CD4-positive, alpha-beta T cell (primary cell): ENCODE data around the gene GDF7. TPM values are rescaled to one million over a fixed set of nuclear protein-coding genes. Genes with fewer than 3 reads are reported as not detected.

ENCODE experiments used
- ATAC-seq: fragments of 200-7000 bp; cut with Tn5 transposase; one replicate; pipeline ENCODE4 v1.10.0; 2022; ENCODE audit warnings: mild to moderate bottlenecking; ENCODE audit not compliant: poor library complexity
- CTCF ChIA-PET: fragments of 350-600 bp; sonication (Branson Sonifier 250); formaldehyde crosslinking; loops from one replicate; lab custom pipeline; 2021; ENCODE audit warnings: antibody characterized with exemption, inconsistent platforms; lab: Charles Lee
- POLR2A ChIA-PET: fragments of 350-600 bp; sonication (Branson Sonifier 250); formaldehyde crosslinking; loops from one replicate; lab custom pipeline; 2021; ENCODE audit warnings: antibody characterized with exemption, inconsistent platforms; lab: Charles Lee
- DNase-seq, 14 experiments: peaks; one replicate each; pipeline ENCODE4 v3.0.0-alpha.2; 2013 to 2020; ENCODE audit warnings: mixed read lengths in 2 of 14
- H3K27ac ChIP-seq, 2 donors: one replicate each; pipeline versions ENCODE4 v1.5.1 to v1.7.0; 2013; ENCODE audit warnings: low read length in 2 of 2, low read depth in 1 of 2, mild to moderate bottlenecking in 1 of 2
- H3K27me3 ChIP-seq, 2 experiments: 1 replicate in 1 of 2; 2 replicates in 1 of 2; pipeline versions ENCODE4 v1.6.1 to v1.7.0; 2013; ENCODE audit warnings: low read length in 2 of 2, control low read depth in 1 of 2, mild to moderate bottlenecking in 1 of 2, moderate library complexity in 1 of 2; ENCODE audit not compliant: insufficient read depth in 2 of 2, control insufficient read depth in 1 of 2
- H3K36me3 ChIP-seq: one replicate; pipeline ENCODE4 v1.6.1; 2013; ENCODE audit warnings: low read length, control low read depth; ENCODE audit not compliant: insufficient read depth
- H3K4me1 ChIP-seq: one replicate; pipeline ENCODE4 v1.6.1; 2013; ENCODE audit warnings: low read length, control low read depth; ENCODE audit not compliant: insufficient read depth
- H3K4me3 ChIP-seq: one replicate; pipeline ENCODE4 v1.5.1; 2013; ENCODE audit warnings: mild to moderate bottlenecking, low read length, moderate library complexity
- H3K9me3 ChIP-seq, 2 experiments: 1 replicate in 1 of 2; 2 replicates in 1 of 2; pipeline versions ENCODE4 v1.6.1 to v1.7.0; 2013; ENCODE audit warnings: low read length in 2 of 2, mild to moderate bottlenecking in 2 of 2, control low read depth in 1 of 2, moderate library complexity in 1 of 2; ENCODE audit not compliant: control insufficient read depth in 1 of 2, insufficient read depth in 1 of 2
- H3K27ac Mint-ChIP-seq: one replicate; pipeline ENCODE4 v1.8.0; 2020; ENCODE audit warnings: mixed read lengths
- H3K27me3 Mint-ChIP-seq: one replicate; pipeline ENCODE4 v1.8.0; 2021; ENCODE audit warnings: mixed read lengths
- H3K36me3 Mint-ChIP-seq: one replicate; pipeline ENCODE4 v1.8.0; 2021; ENCODE audit warnings: low read depth, mixed read lengths
- H3K4me1 Mint-ChIP-seq: one replicate; pipeline ENCODE4 v1.8.0; 2021; ENCODE audit warnings: low read depth, mixed read lengths
- H3K4me3 Mint-ChIP-seq: one replicate; pipeline ENCODE4 v1.8.0; 2020; ENCODE audit warnings: mild to moderate bottlenecking, mixed read lengths
- H3K9me3 Mint-ChIP-seq: one replicate; pipeline ENCODE4 v1.8.0; 2020; ENCODE audit warnings: mixed read lengths
- intact Hi-C, 2 experiments: fragments of 100-400 bp; cut with DNase I in 1 of 2; cut with micrococcal nuclease in 1 of 2; formaldehyde crosslinking; loops; one replicate each; pipeline versions ENCODE4 v1.15.1 to v1.9.0; 2023 to 2025; cut with DNase I, micrococcal nuclease
- total RNA-seq, 174 experiments: library from RNA in 2 of 174; stranded (reverse) in 2 of 174; gene quantifications; one replicate each; pipeline ENCODE4 v1.2.3 and lab custom pipeline; 2021 to 2026
- TF ChIP-seq, protein P1 (sequence below): fragments of 200-600 bp; IDR thresholded peaks from one replicate; pipeline ENCODE4 v1.8.0; 2022; ENCODE audit warnings: antibody characterized with exemption, mild to moderate bottlenecking

The GDF7 gene
- total RNA-seq, 2 experiments from 2014 or later, result 0.05 to 0.14 TPM

DNA sequence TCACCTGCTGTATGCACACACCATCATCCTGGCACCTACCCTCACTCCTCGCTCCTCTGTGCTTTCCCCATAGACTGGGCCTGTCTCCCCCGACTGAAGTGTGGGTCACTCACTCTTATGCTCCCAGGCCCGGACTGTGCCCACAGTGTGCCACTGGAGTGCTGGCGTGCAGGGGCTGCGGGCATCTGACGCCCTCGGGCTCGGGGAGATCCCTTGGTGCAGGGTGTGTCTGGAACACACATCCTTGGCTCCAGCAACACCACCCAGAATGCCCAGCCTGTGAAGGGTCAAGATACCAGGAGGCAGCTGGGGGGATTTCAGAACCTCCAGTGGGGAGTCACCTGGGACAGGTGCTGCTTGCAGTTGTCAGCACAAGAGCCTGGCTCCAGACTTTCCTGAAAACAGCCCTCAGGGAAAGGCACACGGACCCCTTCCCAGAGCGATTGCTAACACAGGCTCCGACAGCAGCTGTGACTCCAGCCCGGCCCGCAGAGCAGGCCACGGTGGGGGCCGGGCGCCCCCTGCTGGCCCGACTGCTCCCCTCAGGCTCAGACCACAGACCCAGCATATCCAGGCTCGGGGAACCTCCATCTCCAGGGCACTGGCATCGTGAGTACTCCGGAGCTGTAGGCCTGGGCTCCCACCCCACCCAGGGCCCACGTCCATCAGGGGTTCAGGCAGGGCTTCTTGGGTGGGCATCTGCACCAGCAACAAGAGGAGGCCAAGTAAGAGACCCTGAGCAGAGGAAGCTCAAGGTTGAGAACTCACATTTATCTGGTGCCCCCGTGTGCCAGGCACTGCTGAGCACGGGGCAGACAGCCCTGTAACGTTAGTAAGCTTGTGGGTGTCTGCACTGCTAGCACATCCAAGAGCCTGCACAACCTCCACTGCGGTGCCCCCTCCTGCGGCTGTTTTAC, 24.6 kb upstream of the GDF7 start:
- H3K9me3 ChIP-seq, result peaks cover 0 to 3% of the 10 kb centered on the region in 2 experiments
- Mint-ChIP-seq H3K27ac (no peak overlapping the region), H3K36me3 (peaks cover 68% of the 10 kb centered on the region), H3K4me3 (no peak overlapping the region), H3K9me3 (no peaks in the 10 kb centered on the region), H3K27me3 (no peaks in the 10 kb centered on the region), H3K4me1 (no peaks in the 10 kb centered on the region)
- ChIA-PET POLR2A (interaction anchor here (0.6 to 1.3 kb wide), 3 partner anchors 9 to 226 kb away, joined by 3 to 9 read pairs (median 4); partner anchors contain the start of genes HS1BP3 and RHOB), CTCF (interaction anchor here (0.6 to 2.1 kb wide), 9 partner anchors 9 to 400 kb away, joined by 3 to 28 read pairs (median 6); partner anchors contain the start of gene HS1BP3)
- TF ChIP-seq, protein P1, sequence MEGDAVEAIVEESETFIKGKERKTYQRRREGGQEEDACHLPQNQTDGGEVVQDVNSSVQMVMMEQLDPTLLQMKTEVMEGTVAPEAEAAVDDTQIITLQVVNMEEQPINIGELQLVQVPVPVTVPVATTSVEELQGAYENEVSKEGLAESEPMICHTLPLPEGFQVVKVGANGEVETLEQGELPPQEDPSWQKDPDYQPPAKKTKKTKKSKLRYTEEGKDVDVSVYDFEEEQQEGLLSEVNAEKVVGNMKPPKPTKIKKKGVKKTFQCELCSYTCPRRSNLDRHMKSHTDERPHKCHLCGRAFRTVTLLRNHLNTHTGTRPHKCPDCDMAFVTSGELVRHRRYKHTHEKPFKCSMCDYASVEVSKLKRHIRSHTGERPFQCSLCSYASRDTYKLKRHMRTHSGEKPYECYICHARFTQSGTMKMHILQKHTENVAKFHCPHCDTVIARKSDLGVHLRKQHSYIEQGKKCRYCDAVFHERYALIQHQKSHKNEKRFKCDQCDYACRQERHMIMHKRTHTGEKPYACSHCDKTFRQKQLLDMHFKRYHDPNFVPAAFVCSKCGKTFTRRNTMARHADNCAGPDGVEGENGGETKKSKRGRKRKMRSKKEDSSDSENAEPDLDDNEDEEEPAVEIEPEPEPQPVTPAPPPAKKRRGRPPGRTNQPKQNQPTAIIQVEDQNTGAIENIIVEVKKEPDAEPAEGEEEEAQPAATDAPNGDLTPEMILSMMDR, result peak; percentile 84
- no peak overlapping the region for H3K27ac ChIP-seq
- no peaks in the 10 kb centered on the region for H3K27me3 ChIP-seq
- H3K4me3 ChIP-seq, result no peak overlapping the region
- ATAC-seq, result peak; percentile 99
- intact Hi-C loops, result loop anchor here (1.0 to 10.0 kb wide), 3 partner anchors 199 to 388 kb away; no protein-coding TSS in a partner anchor
- peaks cover 10% of the 10 kb centered on the region for H3K4me1 ChIP-seq
- peak; percentile 53 to 86 (median 70) for DNase-seq
- H3K36me3 ChIP-seq, result peaks cover 52% of the 10 kb centered on the region

DNA sequence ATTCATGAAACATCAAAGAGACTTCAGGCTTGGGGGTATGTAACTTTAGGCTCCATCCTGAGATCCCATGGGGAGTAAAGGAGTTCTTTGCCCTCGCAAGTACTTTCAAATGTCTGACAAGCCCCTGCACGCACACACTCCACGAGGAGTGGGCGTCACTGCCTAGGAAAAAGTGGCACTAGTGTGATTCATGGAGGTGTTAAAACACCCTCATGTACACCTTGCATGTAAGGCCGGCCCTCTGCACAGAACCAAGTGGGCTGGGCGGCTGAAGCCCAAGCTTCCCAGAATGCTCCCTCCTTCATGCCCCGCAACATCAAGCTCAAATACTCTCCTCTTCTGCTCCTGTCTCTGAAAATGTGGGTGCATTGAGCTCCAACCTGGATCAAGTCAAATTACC, 23.9 kb upstream of the GDF7 start:
- peaks cover 10% of the 10 kb centered on the region for H3K4me1 ChIP-seq
- TF ChIP-seq, protein P1, result no peak
- peaks cover 61% of the 10 kb centered on the region for H3K36me3 Mint-ChIP-seq
- ChIA-PET CTCF (interaction anchor here (1.3 to 2.1 kb wide), 4 partner anchors 8 to 201 kb away, joined by 6 to 28 read pairs (median 12); partner anchors contain the start of gene HS1BP3), POLR2A (no interaction called here)
- H3K4me3 Mint-ChIP-seq, result no peak overlapping the region
- H3K27me3 Mint-ChIP-seq, result no peaks in the 10 kb centered on the region
- no peak overlapping the region for H3K4me3 ChIP-seq
- DNase-seq (no peak), ATAC-seq (no peak)
- H3K9me3 Mint-ChIP-seq, result no peaks in the 10 kb centered on the region
- peaks cover 45% of the 10 kb centered on the region for H3K36me3 ChIP-seq
- H3K27ac ChIP-seq, result no peak overlapping the region
- intact Hi-C loops, result loop anchor here in 1 of 2 experiments (10.0 kb wide), 1 partner anchor 388 kb away; no protein-coding TSS in a partner anchor
- no peaks in the 10 kb centered on the region for H3K27me3 ChIP-seq
- no peaks in the 10 kb centered on the region for H3K4me1 Mint-ChIP-seq
- no peak overlapping the region for H3K27ac Mint-ChIP-seq
- peaks cover 0 to 3% of the 10 kb centered on the region in 2 experiments for H3K9me3 ChIP-seq

GRCh38 chr2:20643826-20644225, 23.1 kb upstream of the GDF7 start:
- peaks cover 0 to 3% of the 10 kb centered on the region in 2 experiments for H3K9me3 ChIP-seq
- DNase-seq (no peak), ATAC-seq (no peak)
- intact Hi-C loops, result loop anchor here in 1 of 2 experiments (10.0 kb wide), 1 partner anchor 389 kb away; no protein-coding TSS in a partner anchor
- Mint-ChIP-seq H3K9me3 (no peaks in the 10 kb centered on the region), H3K36me3 (peaks cover 61% of the 10 kb centered on the region), H3K27me3 (no peaks in the 10 kb centered on the region), H3K27ac (no peak overlapping the region), H3K4me3 (no peak overlapping the region), H3K4me1 (peaks cover 7% of the 10 kb centered on the region)
- ChIA-PET POLR2A (no interaction called here), CTCF (interaction anchor here (0.6 to 2.1 kb wide), 2 partner anchors 18 to 229 kb away, joined by 3 to 6 read pairs; no protein-coding TSS in a partner anchor)
- no peaks in the 10 kb centered on the region for H3K27me3 ChIP-seq
- TF ChIP-seq, protein P1, result no peak
- no peak overlapping the region for H3K27ac ChIP-seq
- peaks cover 38% of the 10 kb centered on the region for H3K36me3 ChIP-seq
- peaks cover 11% of the 10 kb centered on the region for H3K4me1 ChIP-seq
- no peak overlapping the region for H3K4me3 ChIP-seq
